Mesodermal cell (in vitro differentiated cells): ENCODE data around the gene PBOV1.

Experiments
- H3K27ac ChIP-seq: 2 replicates; pipeline ENCODE4 v1.7.0; 2013; ENCODE audit warnings: mild to moderate bottlenecking, low read depth, low read length, moderate library complexity; ENCODE audit not compliant: severe bottlenecking
- H3K36me3 ChIP-seq: 2 replicates; pipeline ENCODE4 v1.7.1; 2013; ENCODE audit warnings: mild to moderate bottlenecking, low read length, moderate library complexity; ENCODE audit not compliant: control insufficient read depth, insufficient read depth
- H3K4me1 ChIP-seq: one replicate; pipeline ENCODE4 v1.7.1; 2013; ENCODE audit warnings: mild to moderate bottlenecking, low read length; ENCODE audit not compliant: insufficient read depth, control insufficient read depth, poor library complexity, severe bottlenecking
- H3K4me3 ChIP-seq: 2 replicates; pipeline ENCODE4 v1.7.0; 2013; ENCODE audit warnings: low read length, control low read depth, mild to moderate bottlenecking; ENCODE audit not compliant: insufficient read depth, poor library complexity, severe bottlenecking; ENCODE audit errors: extremely low read depth
- H3K9me3 ChIP-seq: 2 replicates; pipeline ENCODE4 v1.7.1; 2013; ENCODE audit warnings: mild to moderate bottlenecking, low read length, moderate library complexity; ENCODE audit not compliant: control insufficient read depth
- WGBS, 2 experiments: methylation state at CpG; one replicate each; pipeline ENCODE4 v1.1.5; 2013; ENCODE audit warnings: missing lambda C conversion rate in 2 of 2; ENCODE audit not compliant: insufficient coverage in 2 of 2; 5-methylcytosine and 5-hydroxymethylcytosine counted together

PBOV1 gene

GRCh38 chr6:138238368-138238767 is 20.1 kb upstream of the PBOV1 start:
- Histone ChIP-seq H3K4me3 (no peak overlapping the region), H3K9me3 (no peaks in the 10 kb centered on the region), H3K36me3 (no peaks in the 10 kb centered on the region), H3K4me1 (no peaks in the 10 kb centered on the region), H3K27ac (no peak overlapping the region)
- WGBS, 2 experiments: 83 to 89% methylated on average over 5 of the region's 6 CpGs

DNA sequence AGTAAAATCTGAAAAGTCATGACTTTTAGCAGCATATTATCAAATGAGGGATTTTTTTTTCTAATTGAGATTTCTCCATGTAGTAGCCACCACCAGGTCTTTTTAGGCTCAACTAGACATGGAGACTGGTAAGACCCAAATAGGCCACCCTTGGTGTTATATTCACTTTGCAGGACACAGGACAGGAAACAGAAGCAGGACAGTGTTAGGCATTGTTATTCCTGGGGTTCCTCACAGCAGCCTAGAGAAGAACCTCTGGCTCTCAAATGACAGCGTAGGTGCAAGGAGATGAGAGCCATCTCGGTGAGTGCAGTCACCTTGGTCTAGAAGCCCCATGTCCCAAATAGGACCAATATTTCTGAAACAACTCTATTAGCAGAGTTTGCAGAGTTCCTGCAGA is 19.2 kb upstream of the PBOV1 start:
- no peak overlapping the region for H3K4me3 ChIP-seq
- no peak overlapping the region for H3K27ac ChIP-seq
- no peaks in the 10 kb centered on the region for H3K4me1 ChIP-seq
- no peaks in the 10 kb centered on the region for H3K9me3 ChIP-seq
- H3K36me3 ChIP-seq: no peaks in the 10 kb centered on the region
- WGBS, 2 experiments: 63 to 67% methylated on average over 2 of the region's 2 CpGs

GRCh38 chr6:138235693-138236092 is 17.4 kb upstream of the PBOV1 start:
- Histone ChIP-seq H3K4me3 (no peak overlapping the region), H3K9me3 (no peaks in the 10 kb centered on the region), H3K4me1 (no peaks in the 10 kb centered on the region), H3K27ac (no peak overlapping the region), H3K36me3 (no peaks in the 10 kb centered on the region)
- 88% methylated on average over 1 of the region's 1 CpG; no CpG with 5 or more reads in 1 of the 2 experiments for WGBS, 2 experiments

DNA sequence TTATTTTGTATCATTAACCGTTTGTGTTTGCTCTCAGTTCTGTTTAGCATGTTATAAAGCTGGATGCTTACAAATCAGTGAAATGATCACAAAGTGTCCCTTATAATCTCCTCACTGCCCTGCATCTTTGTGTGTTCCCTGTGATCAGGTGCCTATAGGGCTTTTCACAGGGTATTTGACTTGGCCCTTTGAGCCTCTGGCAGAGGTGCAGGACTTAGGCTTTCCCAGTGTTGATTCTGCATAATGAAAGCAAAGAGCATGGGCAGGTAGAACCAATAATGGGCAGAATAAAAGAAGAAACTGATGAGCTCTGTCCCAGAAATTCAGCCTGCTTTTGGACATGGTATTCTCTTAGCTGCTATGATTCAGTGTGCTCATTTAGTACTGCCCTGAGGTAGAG is 16.9 kb upstream of the PBOV1 start:
- Histone ChIP-seq H3K36me3 (no peaks in the 10 kb centered on the region), H3K4me3 (no peak overlapping the region), H3K27ac (no peak overlapping the region), H3K4me1 (no peaks in the 10 kb centered on the region), H3K9me3 (no peaks in the 10 kb centered on the region)
- no CpG with 5 or more reads among the region's 1 CpG for whole genome bisulfite sequencing, 2 experiments

- Histone ChIP-seq H3K9me3 (no peaks in the 10 kb centered on the region), H3K4me3 (no peak overlapping the region), H3K36me3 (no peaks in the 10 kb centered on the region), H3K4me1 (no peaks in the 10 kb centered on the region), H3K27ac (no peak overlapping the region)
- no CpG with 5 or more reads among the region's 2 CpGs for WGBS, 2 experiments
Measured at GRCh38 chr6:138234363-138234762, 16.1 kb upstream of the PBOV1 start.

DNA sequence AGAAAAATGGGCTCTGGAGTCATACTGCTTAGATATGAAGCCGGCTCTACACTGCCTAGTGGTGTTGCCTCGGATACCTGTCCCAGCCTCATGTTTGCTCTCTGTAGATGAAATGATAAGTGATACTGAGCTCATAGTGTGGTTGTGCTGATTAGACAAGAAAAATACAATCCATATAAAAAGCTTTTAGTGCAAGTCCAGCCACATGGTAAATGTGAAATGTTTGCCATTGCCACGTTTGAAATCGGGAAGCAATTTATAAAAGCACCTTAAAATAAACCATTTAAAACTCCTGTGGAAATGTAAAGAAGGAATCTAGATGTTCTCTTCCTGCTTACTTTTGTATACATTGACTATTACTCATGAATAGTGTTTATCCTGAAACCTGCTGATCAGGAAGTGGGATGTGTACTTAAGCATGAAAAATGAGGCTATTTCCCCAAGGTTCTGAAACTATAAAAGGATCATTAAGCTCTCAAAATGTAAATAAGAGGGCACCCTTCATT is 13.1 kb upstream of the PBOV1 start:
- no peaks in the 10 kb centered on the region for H3K9me3 ChIP-seq
- no CpG with 5 or more reads among the region's 4 CpGs for WGBS, 2 experiments
- H3K36me3 ChIP-seq: no peaks in the 10 kb centered on the region
- no peak overlapping the region for H3K27ac ChIP-seq
- H3K4me1 ChIP-seq: no peaks in the 10 kb centered on the region
- no peak overlapping the region for H3K4me3 ChIP-seq

GRCh38 chr6:138230759-138231380 is 12.6 kb upstream of the PBOV1 start:
- H3K27ac ChIP-seq: no peak overlapping the region
- WGBS, 2 experiments: 88 to 100% methylated on average over 1 to 2 of the region's 3 CpGs
- H3K4me3 ChIP-seq: no peak overlapping the region
- H3K9me3 ChIP-seq: no peaks in the 10 kb centered on the region
- no peaks in the 10 kb centered on the region for H3K4me1 ChIP-seq
- no peaks in the 10 kb centered on the region for H3K36me3 ChIP-seq

DNA sequence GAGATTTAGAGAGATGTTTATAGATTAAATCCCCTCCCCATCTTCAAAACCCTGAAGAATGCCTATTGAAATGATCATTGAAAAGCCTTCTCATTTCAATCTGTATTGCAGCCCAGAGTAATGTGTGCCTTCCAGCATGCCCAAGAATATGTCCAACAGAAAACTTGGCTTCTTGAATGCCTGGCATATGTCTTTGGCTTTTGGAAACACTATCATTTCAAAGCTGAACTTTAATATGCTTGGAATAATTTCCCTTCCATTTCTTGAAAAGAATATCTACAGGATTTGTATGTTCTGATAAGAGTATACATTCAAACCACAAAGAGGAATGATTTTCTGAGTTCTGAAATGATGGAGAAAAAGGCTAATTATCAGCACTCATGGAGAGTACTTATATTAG is 11.9 kb upstream of the PBOV1 start:
- Histone ChIP-seq H3K27ac (no peak overlapping the region), H3K9me3 (no peaks in the 10 kb centered on the region), H3K4me1 (no peaks in the 10 kb centered on the region), H3K36me3 (no peaks in the 10 kb centered on the region), H3K4me3 (no peak overlapping the region)

GRCh38 chr6:138229663-138230179 is 11.4 kb upstream of the PBOV1 start:
- Histone ChIP-seq H3K4me1 (no peaks in the 10 kb centered on the region), H3K9me3 (no peaks in the 10 kb centered on the region), H3K27ac (no peak overlapping the region), H3K4me3 (no peak overlapping the region), H3K36me3 (no peaks in the 10 kb centered on the region)
- WGBS, 2 experiments: 95 to 98% methylated on average over 8 to 9 of the region's 11 CpGs

- Histone ChIP-seq H3K4me3 (no peak overlapping the region), H3K4me1 (no peaks in the 10 kb centered on the region), H3K9me3 (no peaks in the 10 kb centered on the region), H3K36me3 (no peaks in the 10 kb centered on the region), H3K27ac (no peak overlapping the region)
- 66 to 76% methylated on average over 2 of the region's 4 CpGs for WGBS, 2 experiments
Measured at GRCh38 chr6:138229072-138229471, 10.8 kb upstream of the PBOV1 start.

GRCh38 chr6:138227316-138227781 is 9.1 kb upstream of the PBOV1 start:
- Histone ChIP-seq H3K36me3 (no peaks in the 10 kb centered on the region), H3K27ac (no peak overlapping the region), H3K4me1 (no peaks in the 10 kb centered on the region), H3K4me3 (no peak overlapping the region), H3K9me3 (no peaks in the 10 kb centered on the region)
- 84 to 91% methylated on average over 3 to 5 of the region's 8 CpGs for WGBS, 2 experiments
